NCI-H1105 treated with DMSO at 0.1 percent for 48 hours (cell line): ENCODE results near the gene SSBP1.
"Not testable (repeated sequence)": the region's sequence is repeated elsewhere in the genome, so short reads cannot be mapped to it uniquely, and the experiment has no call there.

Experiments used
- DNase-seq: peaks from one replicate; lab custom pipeline; 2025; lab: John Stamatoyannopoulos, UW

The SSBP1 gene

DNA sequence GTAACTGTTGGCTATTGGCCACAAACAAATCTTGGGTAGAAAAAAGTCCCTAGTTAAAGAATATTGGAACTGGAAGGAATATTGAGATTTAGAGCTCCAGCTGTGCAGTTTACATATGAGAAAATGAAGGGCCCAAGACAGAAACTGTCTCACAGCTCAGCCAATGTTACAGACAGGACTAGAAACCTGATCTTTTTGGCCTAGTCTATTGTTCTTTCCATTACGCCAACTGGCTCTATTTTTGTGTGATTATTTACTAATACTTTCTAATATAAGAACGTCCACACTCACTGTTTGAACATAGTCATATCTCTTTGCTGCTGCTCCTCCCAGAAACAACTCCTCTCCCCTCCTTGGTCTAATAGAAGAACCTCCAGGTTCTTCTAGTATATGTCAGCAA lies 28.8 kb upstream of the SSBP1 start:
- DNase-seq: no peak

DNA sequence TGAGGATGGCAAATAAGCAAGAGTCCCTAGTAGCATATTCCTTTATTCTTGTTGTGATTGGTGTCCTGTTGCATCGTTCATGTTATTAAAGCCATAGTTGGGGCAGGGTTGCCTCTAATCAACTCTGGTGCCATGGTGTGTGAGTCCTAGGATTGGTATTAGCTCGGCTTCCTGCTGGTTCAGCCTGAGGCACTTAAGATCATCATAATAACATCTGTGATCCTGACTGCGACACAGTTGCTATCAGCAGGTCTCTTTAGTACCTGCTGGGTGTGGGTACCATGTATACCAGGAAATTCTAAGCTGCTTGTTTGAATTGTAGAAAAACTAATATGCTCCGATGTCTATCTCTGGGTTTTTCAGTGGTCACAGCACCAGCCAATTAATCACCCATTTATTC lies 28.4 kb upstream of the SSBP1 start:
- DNase-seq: no peak

- DNase-seq: no peak
These were observed 27.9 kb upstream of the SSBP1 start for GRCh38 chr7:141710301-141710700.

- DNase-seq: no peak
These were observed 25.4 kb upstream of the SSBP1 start for GRCh38 chr7:141712603-141713255.

DNA sequence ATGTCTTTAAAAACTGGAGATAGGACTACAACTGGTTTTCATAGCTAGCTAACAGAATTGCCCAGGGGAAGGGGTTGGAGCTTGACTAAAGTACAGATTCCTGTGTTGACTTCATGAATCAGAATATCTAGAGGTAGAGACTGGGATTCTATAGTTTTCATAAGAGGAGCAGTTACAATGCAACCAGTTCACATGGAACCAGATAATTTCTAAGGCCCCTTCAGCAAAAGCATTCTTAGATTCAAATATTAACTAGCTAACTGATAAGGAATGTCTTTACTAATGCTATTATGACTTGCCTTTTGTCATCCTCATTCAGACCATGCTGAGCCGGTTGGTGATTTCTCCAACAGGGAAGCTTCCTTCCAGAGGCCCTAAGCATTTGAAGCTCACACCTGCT lies 24.3 kb upstream of the SSBP1 start:
- no peak for DNase-seq

DNA sequence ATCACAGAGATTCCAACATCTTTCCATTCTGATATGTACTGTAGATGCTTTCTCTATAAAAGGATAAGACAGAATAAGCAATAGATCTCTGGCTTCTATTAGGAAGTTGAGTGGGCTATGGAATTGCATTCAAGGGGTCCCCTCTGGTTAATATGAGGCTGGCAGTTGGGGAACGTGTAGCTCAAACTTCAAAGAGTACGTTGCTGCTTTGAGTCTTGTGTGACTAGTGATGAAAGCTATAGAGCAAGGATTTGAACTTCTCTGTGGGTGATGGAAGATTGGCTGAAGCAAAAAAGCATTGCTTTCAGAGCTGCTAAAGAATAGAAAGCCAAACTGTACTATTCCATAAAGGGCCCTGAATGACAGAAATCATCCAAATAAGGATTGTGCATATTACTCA lies 23.6 kb upstream of the SSBP1 start:
- DNase-seq: no peak

DNA sequence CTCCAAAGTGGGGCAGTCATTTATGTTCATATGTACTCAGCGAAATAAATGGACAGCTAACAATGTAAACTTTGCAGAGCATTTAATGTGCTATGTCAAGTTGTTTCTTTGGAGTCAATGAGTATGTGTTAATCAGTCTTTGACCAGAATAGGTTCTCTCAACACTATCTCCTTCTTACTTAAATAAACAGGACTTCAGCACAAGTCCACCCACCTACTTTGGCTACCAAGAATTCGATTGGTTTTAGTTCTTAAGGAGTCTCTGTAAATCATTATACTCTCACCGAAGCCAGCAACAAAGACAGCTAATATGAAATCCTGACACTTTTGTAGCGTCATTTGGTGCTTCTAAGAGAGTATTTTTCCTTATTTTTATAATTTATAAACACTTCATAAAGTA lies 23.1 kb upstream of the SSBP1 start:
- DNase-seq: no peak

DNA sequence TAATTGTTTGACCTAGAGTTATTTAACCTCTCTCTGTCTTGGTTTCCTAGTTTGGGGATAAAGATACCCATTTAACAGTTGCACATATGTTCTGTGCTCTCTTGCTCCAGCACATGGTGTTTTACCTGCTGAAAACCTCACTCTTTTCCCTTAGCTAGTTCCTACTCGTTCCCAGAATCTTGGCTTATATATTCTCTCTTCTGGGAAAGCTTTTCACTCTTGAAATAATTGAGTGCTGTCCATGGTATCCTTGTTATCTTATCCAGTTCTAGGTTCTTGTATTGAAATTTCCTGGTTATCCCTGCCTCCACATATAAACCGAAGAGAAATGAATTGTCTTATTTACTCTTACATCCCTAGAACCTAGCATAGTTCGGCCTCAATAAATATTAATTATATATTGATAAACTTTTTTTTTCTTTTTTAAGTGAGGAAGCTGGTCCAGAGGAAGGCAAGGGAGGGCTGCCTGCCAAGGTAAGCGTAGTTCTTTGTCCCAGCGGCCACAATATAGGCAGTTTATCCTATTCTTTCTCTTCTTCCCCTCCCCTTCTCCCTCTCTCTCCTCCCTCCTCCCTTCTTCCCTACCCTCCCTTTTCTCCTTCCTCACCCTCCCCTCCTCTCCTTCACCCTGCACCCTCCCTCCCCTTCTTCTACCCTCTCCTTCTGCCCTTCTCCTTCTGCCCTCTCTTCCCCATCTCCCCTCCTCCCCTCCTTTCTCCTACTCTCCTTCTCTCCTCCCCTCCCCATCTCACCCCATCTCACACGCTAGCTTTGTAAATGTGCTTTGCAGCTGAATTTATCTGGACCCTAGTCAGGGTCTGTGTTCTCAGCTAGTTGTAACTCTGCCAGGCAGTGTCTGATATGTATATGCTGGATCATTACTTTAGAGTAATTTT lies 22.1 kb upstream of the SSBP1 start:
- no peak for DNase-seq

- no peak for DNase-seq
These were observed 20.7 kb upstream of the SSBP1 start for GRCh38 chr7:141717450-141717849.

- DNase-seq: no peak
These were observed 15.6 kb upstream of the SSBP1 start for GRCh38 chr7:141722529-141722928.

GRCh38 chr7:141729020-141729419 lies 9.1 kb upstream of the SSBP1 start:
- DNase-seq: no peak

DNA sequence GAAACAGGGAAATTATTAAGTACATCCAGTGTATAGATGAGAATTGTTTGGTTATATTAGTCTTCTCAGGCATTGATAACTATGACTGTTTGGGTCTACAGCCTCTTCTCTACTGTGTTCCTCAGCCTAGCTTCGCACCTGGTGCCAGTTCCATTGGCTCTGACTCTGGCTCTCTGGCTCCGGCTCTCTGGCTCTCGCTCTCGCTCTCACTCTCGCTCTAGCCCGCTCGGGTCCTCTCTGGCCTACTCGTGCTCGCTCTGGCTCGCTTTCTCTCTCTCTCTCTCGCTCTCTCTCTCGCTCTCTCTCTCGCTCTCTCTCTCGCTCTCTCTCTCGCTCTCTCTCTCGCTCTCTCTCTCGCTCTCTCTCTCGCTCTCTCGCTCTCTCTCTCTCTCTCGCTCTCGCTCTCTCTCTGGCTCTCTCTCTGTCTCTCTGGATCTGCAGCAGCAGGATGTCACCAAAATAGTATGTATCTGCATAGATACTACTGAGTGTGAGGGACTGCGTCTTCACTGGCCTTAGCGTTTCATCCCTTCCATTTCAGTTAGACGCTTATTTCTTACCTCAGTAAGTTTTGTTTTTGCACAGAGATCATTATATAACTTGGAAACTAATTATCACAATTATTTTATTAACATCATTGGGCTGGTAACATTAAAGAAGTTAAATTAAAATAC lies 6.5 kb upstream of the SSBP1 start:
- no peak for DNase-seq

- no peak for DNase-seq
These were observed 881 bp upstream of the SSBP1 start for GRCh38 chr7:141737118-141737835.

DNA sequence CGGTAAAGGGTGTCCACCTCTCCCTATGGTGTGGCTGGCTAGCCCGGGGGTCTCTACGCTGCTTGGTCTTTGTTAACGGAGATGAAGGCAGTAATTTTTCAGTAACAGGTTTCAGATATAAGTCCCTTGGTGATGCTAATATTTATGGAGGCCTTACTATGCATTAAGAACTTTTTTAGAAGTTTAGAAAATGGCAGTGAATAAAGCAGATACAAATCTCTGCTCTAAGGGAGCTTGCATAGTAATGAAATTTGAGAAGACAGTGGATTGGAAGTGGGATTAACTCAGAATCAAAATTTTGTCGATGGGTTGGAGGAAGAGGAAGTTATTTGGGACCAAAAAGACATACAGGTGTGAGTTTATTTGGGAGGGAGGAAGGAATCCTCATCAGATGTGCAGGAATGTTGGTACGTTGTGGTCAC lies 445 bp downstream of the SSBP1 start:
- no peak for DNase-seq

GRCh38 chr7:141739250-141739649 lies 1.1 kb downstream of the SSBP1 start:
- DNase-seq: no peak

DNA sequence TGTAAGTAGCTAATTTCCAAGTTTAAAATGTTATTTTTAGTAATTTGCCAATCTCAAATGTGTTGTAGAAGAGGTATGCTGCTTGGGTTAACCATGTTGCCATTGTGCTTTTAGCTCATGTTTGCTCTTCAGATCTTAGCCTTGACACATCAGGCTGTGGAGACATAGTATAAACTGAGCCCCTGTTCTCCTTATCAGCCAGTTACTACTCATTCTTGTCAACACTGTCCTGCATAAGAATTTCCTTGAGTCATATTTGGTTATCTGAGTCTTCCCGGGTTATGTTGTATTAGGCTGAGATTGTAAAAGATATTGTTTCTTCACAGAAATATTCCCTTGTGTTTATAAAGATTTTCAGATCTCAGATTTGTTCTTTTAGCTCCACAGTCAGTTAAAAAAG lies 4.1 kb downstream of the SSBP1 start:
- no peak for DNase-seq

DNA sequence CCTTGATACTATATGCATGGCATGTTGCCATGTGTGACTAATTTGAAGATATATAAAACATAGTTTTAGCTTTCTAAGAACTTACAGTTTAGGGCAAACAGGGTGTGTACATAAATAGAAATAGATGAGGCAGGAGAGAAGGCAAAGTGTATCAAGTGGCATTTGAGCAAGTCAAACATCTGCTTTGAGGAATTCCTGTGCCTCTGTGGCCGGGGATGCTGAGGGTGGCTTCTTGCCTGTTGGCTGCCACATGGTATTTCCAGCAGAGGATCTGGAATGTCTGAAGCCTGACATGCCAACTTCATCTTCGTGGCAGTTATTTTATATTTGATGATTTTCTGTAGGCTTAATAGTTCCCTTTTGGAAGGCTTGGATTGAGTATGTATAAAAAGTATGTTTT lies 6.0 kb downstream of the SSBP1 start:
- no peak for DNase-seq

GRCh38 chr7:141748396-141748795 lies 10.2 kb downstream of the SSBP1 start:
- DNase-seq: no peak

DNA sequence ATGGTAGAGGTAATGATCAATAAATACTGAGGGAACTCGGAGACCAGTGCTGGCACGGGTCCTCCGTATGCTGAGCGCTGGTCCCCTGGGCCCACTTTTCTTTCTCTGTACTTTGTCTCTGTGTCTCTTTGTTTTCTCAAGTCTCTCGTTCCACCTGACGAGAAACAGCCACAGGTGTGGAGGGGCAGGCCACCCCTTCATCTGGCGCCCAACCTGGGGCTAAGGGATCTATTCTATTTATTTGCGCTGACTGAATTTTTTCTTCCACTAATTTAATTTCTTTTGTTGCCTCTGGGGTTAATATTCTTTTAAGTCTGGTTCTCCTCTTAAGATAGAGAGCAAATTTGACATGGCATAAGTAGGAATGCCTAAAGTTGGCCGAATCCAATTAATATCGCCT lies 13.7 kb downstream of the SSBP1 start:
- DNase-seq: not testable (repeated sequence)

GRCh38 chr7:141752634-141753033 lies 14.5 kb downstream of the SSBP1 start:
- DNase-seq: no peak

- no peak for DNase-seq
These were observed 16.8 kb downstream of the SSBP1 start for GRCh38 chr7:141754939-141755338.

DNA sequence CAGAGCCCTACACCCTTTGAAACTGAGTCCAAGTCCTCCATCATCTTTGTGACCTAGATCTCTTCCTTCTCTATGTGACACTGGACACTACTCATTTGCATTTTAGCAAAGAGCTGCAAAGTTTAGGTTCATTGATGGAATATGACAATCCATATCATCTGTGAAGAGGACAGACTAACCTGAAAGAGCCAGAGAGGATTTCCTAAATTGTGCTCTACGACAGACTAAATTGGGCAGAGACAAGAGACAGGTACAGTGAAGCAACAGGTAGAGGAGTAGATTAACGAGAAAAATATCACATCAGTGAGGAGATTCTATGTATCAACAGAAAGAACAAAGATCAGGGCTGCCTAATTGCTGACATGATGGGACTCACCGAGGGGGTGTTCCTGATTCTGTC lies 25.6 kb downstream of the SSBP1 start, which contains the start of gene TAS2R3:
Gene TAS2R3, plus strand, starts transcription at position 301 of the 400 bp plus-strand sequence. Its CDS starts 62 bp downstream, at position 363.
- DNase-seq: no peak
